HepG2 (cell line): ENCODE data around the gene GPN2. TPM values are rescaled to one million over a fixed set of nuclear protein-coding genes. Genes with fewer than 3 reads are reported as not detected.
A peak's percentile ranks its signal among the peaks of the same experiment; 100 is the strongest.

Source experiments
- EHMT2 ChIP-seq: fragments of 200-600 bp; sonication (generic); IDR thresholded peaks from 2 replicates; pipeline ENCODE4 v1.7.0; 2017; ENCODE audit warnings: antibody characterized with exemption, low read depth, low read length, borderline replicate concordance
- FOXO1 ChIP-seq: sonication (generic); formaldehyde crosslinking; IDR thresholded peaks from 2 replicates; pipeline ENCODE4 v1.4.0; 2020; ENCODE audit warnings: missing genetic modification reagents
- HNRNPK ChIP-seq: fragments of 200-400 bp; formaldehyde crosslinking; IDR thresholded peaks from 2 replicates; pipeline ENCODE4 v1.6.1; 2018; ENCODE audit warnings: low read length, low read depth, moderate library complexity, mild to moderate bottlenecking; ENCODE audit not compliant: poor library complexity, severe bottlenecking
- KAT7 ChIP-seq: IDR thresholded peaks from 2 replicates; pipeline ENCODE4 v1.6.1; 2018; ENCODE audit warnings: borderline replicate concordance, missing compliant biosample characterization
- MEIS2 ChIP-seq: sonication (generic); formaldehyde crosslinking; IDR thresholded peaks from 2 replicates; pipeline ENCODE4 v1.9.0; 2021; ENCODE audit warnings: mild to moderate bottlenecking, missing genetic modification reagents
- RNF2 ChIP-seq: fragments of 450-650 bp; conservative IDR thresholded peaks from 2 replicates; pipeline ENCODE4 v1.6.1; 2016; ENCODE audit warnings: low read depth
- TCF7 ChIP-seq: sonication (generic); IDR thresholded peaks from 2 replicates; pipeline ENCODE4 v1.6.1; 2016; ENCODE audit warnings: antibody characterized with exemption, low read depth
- TSC22D2 ChIP-seq: sonication (generic); formaldehyde crosslinking; IDR thresholded peaks from 2 replicates; pipeline ENCODE4 v1.5.1; 2020; ENCODE audit warnings: missing genetic modification reagents, mild to moderate bottlenecking, borderline replicate concordance
- ZKSCAN8 ChIP-seq: IDR thresholded peaks from 2 replicates; pipeline ENCODE4 v1.6.1; 2016; ENCODE audit warnings: borderline replicate concordance, missing genetic modification reagents, missing compliant biosample characterization
- ZNF232 ChIP-seq: sonication (generic); formaldehyde crosslinking; IDR thresholded peaks from 2 replicates; pipeline ENCODE4 v1.4.0; 2020; ENCODE audit warnings: missing genetic modification reagents, borderline replicate concordance
- ZNF256 ChIP-seq: sonication (generic); formaldehyde crosslinking; conservative IDR thresholded peaks from 2 replicates; pipeline ENCODE4 v1.4.0; 2020; ENCODE audit warnings: missing genetic modification reagents
- ZNF557 ChIP-seq: sonication (generic); formaldehyde crosslinking; IDR thresholded peaks from 2 replicates; pipeline ENCODE4 v1.4.0; 2020; ENCODE audit warnings: missing genetic modification reagents
- ZNF607 ChIP-seq: sonication (generic); formaldehyde crosslinking; IDR thresholded peaks from 2 replicates; pipeline ENCODE4 v1.5.1; 2020; ENCODE audit warnings: missing genetic modification reagents, mild to moderate bottlenecking, borderline replicate concordance
- ZNF772 ChIP-seq: sonication (generic); formaldehyde crosslinking; IDR thresholded peaks from 2 replicates; pipeline ENCODE4 v1.5.0; 2020; ENCODE audit warnings: mild to moderate bottlenecking, missing genetic modification reagents
- ZNF776 ChIP-seq: sonication (generic); formaldehyde crosslinking; IDR thresholded peaks from 2 replicates; pipeline ENCODE4 v1.4.0; 2020; ENCODE audit warnings: mild to moderate bottlenecking, missing genetic modification reagents
- ZNF891 ChIP-seq: sonication (generic); formaldehyde crosslinking; IDR thresholded peaks from 2 replicates; pipeline ENCODE4 v1.5.0; 2020; ENCODE audit warnings: mild to moderate bottlenecking, missing genetic modification reagents
- polyA plus RNA-seq, 8 experiments: library from polyadenylated mRNA; depleted of rRNA in 3 of 8; stranded (reverse) in 7 of 8; unstranded in 1 of 8; fragments of >200 nt; fragmentation: Illumina TruSeq in 4 of 8; extraction: Trizol in 4 of 8; gene quantifications; 2 replicates each; pipeline versions ENCODE4 v1.2.1 to v1.2.3, GENCODE V29; 2011 to 2016; ENCODE audit warnings: low read depth in 4 of 8, missing spikeins in 1 of 8, mixed read lengths in 1 of 8; ENCODE audit not compliant: insufficient read depth in 1 of 8
- total RNA-seq, 5 experiments: library from RNA; depleted of rRNA; stranded (reverse); fragments of >200 nt; fragmentation: Illumina TruSeq; extraction: Trizol; gene quantifications; 2 replicates each; pipeline ENCODE4 v1.2.3, GENCODE V29; 2016; ENCODE audit warnings: low read depth in 1 of 5
- TF ChIP-seq, protein P1 (sequence below): sonication (generic); formaldehyde crosslinking; IDR thresholded peaks from 2 replicates; pipeline ENCODE4 v1.9.0; 2021; ENCODE audit warnings: missing genetic modification reagents, borderline replicate concordance
- TF ChIP-seq, protein P2 (sequence below): sonication (generic); formaldehyde crosslinking; IDR thresholded peaks from 2 replicates; pipeline ENCODE4 v1.4.0; 2020; ENCODE audit warnings: missing genetic modification reagents
- TF ChIP-seq, protein P3 (sequence below): sonication (generic); formaldehyde crosslinking; IDR thresholded peaks from 2 replicates; pipeline ENCODE4 v1.4.0; 2020; ENCODE audit warnings: missing genetic modification reagents, low read depth, mild to moderate bottlenecking, borderline replicate concordance
- TF ChIP-seq, protein P4 (sequence below): sonication (generic); formaldehyde crosslinking; IDR thresholded peaks from 2 replicates; pipeline ENCODE4 v1.8.1; 2023; ENCODE audit warnings: mild to moderate bottlenecking, missing genetic modification reagents
- TF ChIP-seq, protein P5 (sequence below): sonication (generic); formaldehyde crosslinking; IDR thresholded peaks from 2 replicates; pipeline ENCODE4 v1.5.0; 2020; ENCODE audit warnings: missing genetic modification reagents
- TF ChIP-seq, protein P6 (sequence below): sonication (generic); formaldehyde crosslinking; IDR thresholded peaks from 2 replicates; pipeline ENCODE4 v1.9.0; 2021; ENCODE audit warnings: missing genetic modification reagents, mild to moderate bottlenecking, borderline replicate concordance

The GPN2 gene
- total and polyA plus RNA-seq, 2 of the 13 experiments (the other 11 are each of a cell fraction or from before 2014, with no cell fraction given) = 19.3 to 38.9 TPM

DNA sequence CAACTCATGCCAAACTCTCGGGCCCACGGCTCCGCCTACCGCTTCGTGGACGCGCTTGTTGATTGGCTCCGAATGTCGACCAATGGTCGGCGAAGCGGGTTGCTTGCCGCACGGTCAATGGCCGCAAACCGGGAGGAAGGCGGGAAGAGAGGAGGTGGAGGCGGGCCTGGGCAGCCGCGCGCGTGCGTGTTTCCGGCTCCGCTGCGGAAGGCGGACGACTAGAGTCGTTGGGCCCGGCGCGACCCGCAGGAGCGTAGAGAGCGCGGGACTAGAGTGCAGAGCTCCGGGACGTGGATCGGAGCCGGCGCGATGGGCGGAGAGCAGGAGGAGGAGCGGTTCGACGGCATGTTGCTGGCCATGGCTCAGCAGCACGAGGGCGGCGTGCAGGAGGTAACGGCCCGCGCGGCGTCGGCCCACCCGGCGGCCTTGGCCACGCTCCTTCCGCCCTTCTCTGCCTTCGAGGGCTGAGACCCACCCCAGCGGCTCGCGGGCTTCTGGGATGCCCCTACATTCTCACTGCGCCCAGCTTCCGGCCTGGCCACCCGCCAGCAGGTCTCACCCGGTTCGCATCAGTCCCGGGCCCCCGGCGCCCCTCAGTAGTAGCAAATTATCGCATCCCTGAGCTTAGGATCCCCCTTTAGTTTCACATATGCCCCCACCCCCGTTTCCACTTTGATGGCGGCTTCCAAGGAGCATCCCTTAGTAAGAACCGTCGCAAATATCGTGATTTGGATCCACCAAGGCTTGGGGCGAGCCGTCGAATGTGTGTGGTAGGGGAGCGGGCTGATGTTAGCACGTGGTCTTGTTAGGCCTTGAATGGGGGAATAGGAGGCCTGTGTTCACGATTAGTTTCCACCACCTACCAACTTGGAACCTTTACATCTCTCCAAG, 31.7 kb upstream of the GPN2 start, which contains the start of gene NUDC (continued):
- TF ChIP-seq, protein P1, sequence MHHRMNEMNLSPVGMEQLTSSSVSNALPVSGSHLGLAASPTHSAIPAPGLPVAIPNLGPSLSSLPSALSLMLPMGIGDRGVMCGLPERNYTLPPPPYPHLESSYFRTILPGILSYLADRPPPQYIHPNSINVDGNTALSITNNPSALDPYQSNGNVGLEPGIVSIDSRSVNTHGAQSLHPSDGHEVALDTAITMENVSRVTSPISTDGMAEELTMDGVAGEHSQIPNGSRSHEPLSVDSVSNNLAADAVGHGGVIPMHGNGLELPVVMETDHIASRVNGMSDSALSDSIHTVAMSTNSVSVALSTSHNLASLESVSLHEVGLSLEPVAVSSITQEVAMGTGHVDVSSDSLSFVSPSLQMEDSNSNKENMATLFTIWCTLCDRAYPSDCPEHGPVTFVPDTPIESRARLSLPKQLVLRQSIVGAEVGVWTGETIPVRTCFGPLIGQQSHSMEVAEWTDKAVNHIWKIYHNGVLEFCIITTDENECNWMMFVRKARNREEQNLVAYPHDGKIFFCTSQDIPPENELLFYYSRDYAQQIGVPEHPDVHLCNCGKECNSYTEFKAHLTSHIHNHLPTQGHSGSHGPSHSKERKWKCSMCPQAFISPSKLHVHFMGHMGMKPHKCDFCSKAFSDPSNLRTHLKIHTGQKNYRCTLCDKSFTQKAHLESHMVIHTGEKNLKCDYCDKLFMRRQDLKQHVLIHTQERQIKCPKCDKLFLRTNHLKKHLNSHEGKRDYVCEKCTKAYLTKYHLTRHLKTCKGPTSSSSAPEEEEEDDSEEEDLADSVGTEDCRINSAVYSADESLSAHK (CRISPR knock-in tag) = no peak
- TF ChIP-seq, protein P2, sequence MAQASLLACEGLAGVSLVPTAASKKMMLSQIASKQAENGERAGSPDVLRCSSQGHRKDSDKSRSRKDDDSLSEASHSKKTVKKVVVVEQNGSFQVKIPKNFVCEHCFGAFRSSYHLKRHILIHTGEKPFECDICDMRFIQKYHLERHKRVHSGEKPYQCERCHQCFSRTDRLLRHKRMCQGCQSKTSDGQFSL (CRISPR knock-in tag) = no peak
- TF ChIP-seq HNRNPK (no peak), KAT7 (CRISPR knock-in tag) (peak; percentile 93; the same call in 1 of the 2 replicates), TCF7 (no peak), RNF2 (peak; percentile 94), ZKSCAN8 (CRISPR knock-in tag) (no peak), ZNF557 (no peak), ZNF232 (CRISPR knock-in tag) (no peak; the same call in none of the 2 replicates), ZNF256 (CRISPR knock-in tag) (0 out of 2 replicates have a peak, but pooled peaks have one; percentile 30), EHMT2 (no peak), ZNF776 (peak; percentile 97), FOXO1 (CRISPR knock-in tag) (peak; percentile 50; the same call in 1 of the 2 replicates), TSC22D2 (CRISPR knock-in tag) (no peak; the same call in 1 of the 2 replicates), MEIS2 (CRISPR knock-in tag) (no peak; the same call in 1 of the 2 replicates), ZNF607 (peak; percentile 98), ZNF772 (CRISPR knock-in tag) (peak; percentile 86), ZNF891 (CRISPR knock-in tag) (peak; percentile 78; the same call in 1 of the 2 replicates)
- TF ChIP-seq, protein P3, sequence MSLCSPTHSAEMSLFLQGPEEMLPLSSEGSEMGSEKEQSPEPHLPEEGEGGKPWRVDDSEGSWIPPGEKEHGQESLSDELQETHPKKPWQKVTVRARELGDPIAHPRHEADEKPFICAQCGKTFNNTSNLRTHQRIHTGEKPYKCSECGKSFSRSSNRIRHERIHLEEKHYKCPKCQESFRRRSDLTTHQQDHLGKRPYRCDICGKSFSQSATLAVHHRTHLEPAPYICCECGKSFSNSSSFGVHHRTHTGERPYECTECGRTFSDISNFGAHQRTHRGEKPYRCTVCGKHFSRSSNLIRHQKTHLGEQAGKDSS = no peak; the same call in 1 of the 2 replicates
- TF ChIP-seq, protein P4, sequence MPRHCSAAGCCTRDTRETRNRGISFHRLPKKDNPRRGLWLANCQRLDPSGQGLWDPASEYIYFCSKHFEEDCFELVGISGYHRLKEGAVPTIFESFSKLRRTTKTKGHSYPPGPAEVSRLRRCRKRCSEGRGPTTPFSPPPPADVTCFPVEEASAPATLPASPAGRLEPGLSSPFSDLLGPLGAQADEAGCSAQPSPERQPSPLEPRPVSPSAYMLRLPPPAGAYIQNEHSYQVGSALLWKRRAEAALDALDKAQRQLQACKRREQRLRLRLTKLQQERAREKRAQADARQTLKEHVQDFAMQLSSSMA (CRISPR knock-in tag) = peak; percentile 62; the same call in 1 of the 2 replicates
- TF ChIP-seq, protein P5, sequence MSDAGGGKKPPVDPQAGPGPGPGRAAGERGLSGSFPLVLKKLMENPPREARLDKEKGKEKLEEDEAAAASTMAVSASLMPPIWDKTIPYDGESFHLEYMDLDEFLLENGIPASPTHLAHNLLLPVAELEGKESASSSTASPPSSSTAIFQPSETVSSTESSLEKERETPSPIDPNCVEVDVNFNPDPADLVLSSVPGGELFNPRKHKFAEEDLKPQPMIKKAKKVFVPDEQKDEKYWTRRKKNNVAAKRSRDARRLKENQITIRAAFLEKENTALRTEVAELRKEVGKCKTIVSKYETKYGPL = no peak
- TF ChIP-seq, protein P6, sequence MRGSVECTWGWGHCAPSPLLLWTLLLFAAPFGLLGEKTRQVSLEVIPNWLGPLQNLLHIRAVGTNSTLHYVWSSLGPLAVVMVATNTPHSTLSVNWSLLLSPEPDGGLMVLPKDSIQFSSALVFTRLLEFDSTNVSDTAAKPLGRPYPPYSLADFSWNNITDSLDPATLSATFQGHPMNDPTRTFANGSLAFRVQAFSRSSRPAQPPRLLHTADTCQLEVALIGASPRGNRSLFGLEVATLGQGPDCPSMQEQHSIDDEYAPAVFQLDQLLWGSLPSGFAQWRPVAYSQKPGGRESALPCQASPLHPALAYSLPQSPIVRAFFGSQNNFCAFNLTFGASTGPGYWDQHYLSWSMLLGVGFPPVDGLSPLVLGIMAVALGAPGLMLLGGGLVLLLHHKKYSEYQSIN (CRISPR knock-in tag) = no peak
